Measurements from ENCODE around the gene ZNFX1. TPM values are rescaled to one million over a fixed set of nuclear protein-coding genes. Genes with fewer than 3 reads are reported as not detected.
A peak's percentile ranks its signal among the peaks of the same experiment; 100 is the strongest.

ZNFX1 gene
- total RNA-seq, 1 donor from 2014 or later = 10.4 TPM

DNA sequence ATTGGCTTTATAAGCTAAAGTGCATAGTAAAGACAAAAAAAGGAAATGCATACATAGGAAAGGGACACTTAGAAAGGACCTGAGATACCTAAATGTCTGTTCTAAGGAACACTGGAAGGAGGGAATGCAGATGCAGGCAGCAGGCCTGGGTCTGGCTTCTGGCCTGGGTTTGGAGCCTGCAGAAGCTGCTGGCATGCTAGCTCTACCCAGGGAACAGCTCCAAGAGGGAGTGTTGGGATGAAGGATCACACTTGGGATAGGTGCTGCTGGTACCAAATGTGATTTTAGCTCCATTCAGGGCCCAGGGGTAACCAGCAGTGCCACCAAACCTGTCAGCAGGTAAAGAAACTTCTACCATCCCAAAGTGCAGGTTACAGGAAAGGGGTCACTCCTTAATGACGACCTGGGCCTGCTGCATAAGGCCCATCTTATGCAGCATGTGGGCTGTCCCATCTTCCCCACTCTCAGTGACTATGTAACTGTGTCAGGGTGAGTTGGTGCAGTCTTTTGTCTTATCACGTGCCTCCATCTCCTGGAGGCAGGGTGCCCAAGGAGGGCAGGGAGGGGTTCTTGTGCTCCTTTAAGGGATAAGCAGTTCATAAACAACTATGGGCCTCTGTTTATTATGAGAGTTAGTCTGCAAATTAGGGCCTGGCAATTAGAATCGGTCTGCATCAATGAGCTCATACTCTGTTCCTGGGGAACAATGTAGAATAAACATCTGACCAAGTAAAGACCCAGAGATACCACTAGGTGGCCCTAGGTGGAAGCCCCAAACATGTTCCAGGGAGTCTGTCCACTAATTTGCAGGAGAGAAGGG is 31.7 kb downstream of the ZNFX1 start:
- Mint-ChIP-seq H3K36me3 (ENCODE audit: low read depth) (peaks cover 7% of the 10 kb centered on the region), H3K9me3 (no peaks in the 10 kb centered on the region), H3K4me1 (no peaks in the 10 kb centered on the region), H3K4me3 (no peak overlapping the region), H3K27ac (ENCODE audit: unreplicated experiment) (peak overlapping the region; percentile 13), H3K27me3 (ENCODE audit: low read depth) (no peaks in the 10 kb centered on the region)
- TF ChIP-seq, protein P1, sequence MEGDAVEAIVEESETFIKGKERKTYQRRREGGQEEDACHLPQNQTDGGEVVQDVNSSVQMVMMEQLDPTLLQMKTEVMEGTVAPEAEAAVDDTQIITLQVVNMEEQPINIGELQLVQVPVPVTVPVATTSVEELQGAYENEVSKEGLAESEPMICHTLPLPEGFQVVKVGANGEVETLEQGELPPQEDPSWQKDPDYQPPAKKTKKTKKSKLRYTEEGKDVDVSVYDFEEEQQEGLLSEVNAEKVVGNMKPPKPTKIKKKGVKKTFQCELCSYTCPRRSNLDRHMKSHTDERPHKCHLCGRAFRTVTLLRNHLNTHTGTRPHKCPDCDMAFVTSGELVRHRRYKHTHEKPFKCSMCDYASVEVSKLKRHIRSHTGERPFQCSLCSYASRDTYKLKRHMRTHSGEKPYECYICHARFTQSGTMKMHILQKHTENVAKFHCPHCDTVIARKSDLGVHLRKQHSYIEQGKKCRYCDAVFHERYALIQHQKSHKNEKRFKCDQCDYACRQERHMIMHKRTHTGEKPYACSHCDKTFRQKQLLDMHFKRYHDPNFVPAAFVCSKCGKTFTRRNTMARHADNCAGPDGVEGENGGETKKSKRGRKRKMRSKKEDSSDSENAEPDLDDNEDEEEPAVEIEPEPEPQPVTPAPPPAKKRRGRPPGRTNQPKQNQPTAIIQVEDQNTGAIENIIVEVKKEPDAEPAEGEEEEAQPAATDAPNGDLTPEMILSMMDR (conservative IDR thresholded peaks at IDR 0.05) = peak; percentile 70
- no peak for DNase-seq (ENCODE audit: low read depth, low spot score)

DNA sequence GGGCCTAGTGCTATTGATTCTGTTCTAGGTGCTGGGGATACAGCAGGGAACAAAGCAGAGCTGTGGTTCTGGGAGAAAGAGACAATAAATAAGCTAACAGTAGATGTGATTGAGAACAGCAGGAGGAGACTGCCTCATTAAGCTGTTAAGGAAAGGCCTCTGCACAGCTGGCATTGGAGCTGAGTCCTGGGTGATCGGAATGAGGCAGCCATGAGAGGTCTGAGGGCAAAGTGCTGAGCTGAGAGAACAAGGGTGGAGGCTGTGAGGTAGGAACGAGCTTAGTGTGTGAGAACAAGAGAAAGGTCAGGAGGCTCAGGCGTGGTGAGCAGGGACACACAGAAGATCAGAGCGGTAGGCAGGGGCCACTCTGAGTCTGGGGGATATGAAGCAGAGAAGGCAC is 40.3 kb downstream of the ZNFX1 start:
- H3K9me3 Mint-ChIP-seq = no peaks in the 10 kb centered on the region
- TF ChIP-seq, protein P1 (conservative IDR thresholded peaks at IDR 0.05) = no peak
- DNase-seq (ENCODE audit: low read depth, low spot score) = no peak
- peaks cover 14% of the 10 kb centered on the region for H3K36me3 Mint-ChIP-seq (ENCODE audit: low read depth)
- H3K4me1 Mint-ChIP-seq = peaks cover 4% of the 10 kb centered on the region
- no peaks in the 10 kb centered on the region for H3K27me3 Mint-ChIP-seq (ENCODE audit: low read depth)
- peak overlapping the region; percentile 69 for H3K27ac Mint-ChIP-seq (ENCODE audit: unreplicated experiment)
- H3K4me3 Mint-ChIP-seq = no peak overlapping the region

DNA sequence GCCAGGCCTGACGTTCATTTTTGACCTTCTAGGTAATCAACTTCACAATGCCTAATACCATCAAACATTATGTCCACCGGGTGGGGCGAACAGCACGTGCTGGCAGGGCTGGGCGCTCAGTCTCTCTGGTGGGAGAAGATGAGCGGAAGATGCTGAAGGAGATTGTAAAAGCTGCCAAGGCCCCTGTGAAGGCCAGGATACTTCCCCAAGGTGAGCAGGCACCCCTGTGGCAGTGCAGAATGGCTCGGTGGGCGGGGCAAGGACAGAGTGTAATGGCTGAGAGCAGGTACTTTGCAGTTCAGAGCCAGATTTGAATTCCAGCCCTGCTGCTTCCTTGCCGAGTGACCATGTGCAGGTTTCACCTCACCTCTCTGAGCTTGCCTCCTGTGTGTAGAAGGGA is 41.6 kb downstream of the ZNFX1 start:
- no peak for DNase-seq (ENCODE audit: low read depth, low spot score)
- Mint-ChIP-seq H3K4me1 (peaks cover 4% of the 10 kb centered on the region), H3K9me3 (no peaks in the 10 kb centered on the region), H3K27me3 (ENCODE audit: low read depth) (no peaks in the 10 kb centered on the region), H3K36me3 (ENCODE audit: low read depth) (peaks cover 14% of the 10 kb centered on the region), H3K27ac (ENCODE audit: unreplicated experiment) (no peak overlapping the region), H3K4me3 (no peak overlapping the region)
- TF ChIP-seq, protein P1 (conservative IDR thresholded peaks at IDR 0.05) = no peak

DNA sequence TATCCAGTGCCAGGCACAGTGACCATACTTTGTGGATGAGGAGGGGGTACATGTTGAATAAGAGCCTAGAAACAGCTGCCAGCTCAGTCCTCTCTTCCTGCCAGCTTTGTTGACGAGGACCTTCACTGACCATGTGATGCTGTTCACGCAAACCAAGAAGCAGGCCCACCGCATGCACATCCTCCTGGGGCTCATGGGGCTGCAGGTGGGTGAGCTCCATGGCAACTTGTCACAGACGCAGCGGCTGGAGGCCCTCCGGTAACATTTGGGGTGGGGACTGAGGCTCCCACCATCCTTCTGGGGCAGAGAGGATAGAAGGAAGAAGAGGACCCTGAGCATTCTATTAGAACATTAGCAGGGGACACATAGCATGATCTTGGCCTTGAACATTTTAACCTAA is 43.0 kb downstream of the ZNFX1 start:
- DNase-seq (ENCODE audit: low read depth, low spot score) = no peak
- peak overlapping the region; percentile 86 for H3K27ac Mint-ChIP-seq (ENCODE audit: unreplicated experiment)
- H3K4me1 Mint-ChIP-seq = peaks cover 4% of the 10 kb centered on the region
- TF ChIP-seq, protein P1 (conservative IDR thresholded peaks at IDR 0.05) = no peak
- peaks cover 13% of the 10 kb centered on the region for H3K36me3 Mint-ChIP-seq (ENCODE audit: low read depth)
- no peaks in the 10 kb centered on the region for H3K27me3 Mint-ChIP-seq (ENCODE audit: low read depth)
- no peak overlapping the region for H3K4me3 Mint-ChIP-seq
- no peaks in the 10 kb centered on the region for H3K9me3 Mint-ChIP-seq

DNA sequence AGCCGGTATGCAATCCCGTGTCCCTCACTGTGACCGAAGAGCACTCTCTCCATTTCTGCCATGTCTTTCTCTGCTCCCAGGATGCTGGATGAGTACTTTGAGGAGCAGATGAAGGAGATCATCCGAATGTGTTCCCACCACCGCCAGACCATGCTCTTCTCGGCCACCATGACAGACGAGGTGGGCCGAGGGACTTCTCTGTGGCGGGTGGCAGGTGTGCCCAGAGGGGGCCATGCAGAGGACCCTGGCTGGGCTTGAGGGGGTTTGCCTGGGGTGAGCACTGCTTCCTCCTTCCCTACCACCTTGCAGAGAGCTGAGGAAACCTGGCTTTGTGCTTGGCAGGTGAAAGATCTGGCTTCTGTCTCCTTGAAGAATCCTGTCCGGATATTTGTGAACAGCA is 44.6 kb downstream of the ZNFX1 start:
- Mint-ChIP-seq H3K27ac (ENCODE audit: unreplicated experiment) (no peak overlapping the region), H3K4me3 (no peak overlapping the region), H3K4me1 (peaks cover 4% of the 10 kb centered on the region), H3K9me3 (no peaks in the 10 kb centered on the region), H3K36me3 (ENCODE audit: low read depth) (peaks cover 9% of the 10 kb centered on the region), H3K27me3 (ENCODE audit: low read depth) (no peaks in the 10 kb centered on the region)
- no peak for DNase-seq (ENCODE audit: low read depth, low spot score)
- TF ChIP-seq, protein P1 (conservative IDR thresholded peaks at IDR 0.05) = no peak
